ENCODE data around the gene ABTB2.
"Not testable (repeated sequence)": the region's sequence is repeated elsewhere in the genome, so short reads cannot be mapped to it uniquely, and the experiment has no call there.

ABTB2 gene

GRCh38 chr11:34260072-34260575, 97.7 kb downstream of the ABTB2 start:
- DNase-seq = no peak

DNA sequence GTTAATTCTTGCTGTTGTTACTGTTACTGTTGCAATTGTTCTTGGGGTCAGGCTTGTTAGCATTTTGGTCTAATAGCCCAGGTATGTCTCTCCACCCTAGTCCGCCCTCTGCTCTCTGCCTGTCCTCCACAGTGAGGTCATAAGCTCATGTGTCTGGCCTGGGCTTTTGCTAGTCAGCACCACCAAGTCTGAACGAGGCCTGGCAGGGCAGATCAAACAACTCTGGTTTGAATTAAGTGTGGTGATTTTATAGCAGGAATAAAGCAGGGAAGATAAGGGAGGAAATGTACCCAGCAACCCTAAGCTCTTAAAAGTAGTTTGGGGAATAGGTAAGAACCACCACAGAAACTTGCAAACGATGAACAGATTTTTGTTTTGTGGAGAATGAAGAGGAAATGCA, 98.7 kb downstream of the ABTB2 start:
- no peak for DNase-seq

DNA sequence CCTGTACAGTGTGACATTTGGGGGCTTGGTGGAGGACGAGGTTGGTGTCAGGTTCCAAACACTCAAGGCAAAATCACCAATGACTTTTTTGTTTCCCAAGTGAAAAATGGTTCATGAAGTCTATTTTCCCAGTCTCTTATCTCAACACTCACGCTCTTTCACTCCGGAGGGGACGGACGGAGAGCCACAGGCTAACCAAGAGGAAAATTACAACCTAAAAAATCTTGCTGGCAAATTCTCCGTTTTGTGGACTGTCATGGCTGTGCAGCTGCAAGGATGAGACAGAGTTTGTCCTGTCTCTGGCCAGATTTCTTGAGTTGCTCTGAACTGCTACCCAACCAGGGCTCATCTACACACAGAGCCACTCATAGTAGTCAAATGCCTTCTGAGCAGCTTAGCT, 101.2 kb downstream of the ABTB2 start:
- no peak for DNase-seq

DNA sequence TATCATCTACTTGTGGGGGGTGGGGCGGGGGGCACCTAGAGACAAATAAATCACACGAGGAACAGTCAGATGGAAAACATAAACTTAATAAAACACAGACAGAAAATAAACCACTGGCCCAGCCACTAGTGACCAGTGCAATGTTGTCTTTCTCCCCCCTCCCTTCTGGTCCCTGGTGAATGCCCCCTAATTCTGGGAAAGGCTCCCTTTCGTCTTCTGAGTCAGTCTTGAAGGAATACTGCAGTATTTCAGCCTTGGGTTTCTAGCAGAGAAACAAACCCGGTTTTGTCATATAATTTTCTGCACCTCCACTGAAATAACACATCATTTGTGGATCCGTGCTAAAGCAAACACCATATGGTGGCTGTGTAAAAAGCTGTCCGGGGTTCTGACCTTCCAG, 101.7 kb downstream of the ABTB2 start:
- no peak for DNase-seq

- DNase-seq = no peak
These were observed 102.7 kb downstream of the ABTB2 start for GRCh38 chr11:34255101-34255500.

- no peak for DNase-seq
These were observed 103.8 kb downstream of the ABTB2 start for GRCh38 chr11:34254011-34254410.

GRCh38 chr11:34252651-34253050, 105.2 kb downstream of the ABTB2 start:
- DNase-seq = no peak

- DNase-seq = no peak
These were observed 105.8 kb downstream of the ABTB2 start for GRCh38 chr11:34252015-34252414.

- DNase-seq = no peak
These were observed 106.2 kb downstream of the ABTB2 start for GRCh38 chr11:34251589-34251980.

GRCh38 chr11:34250732-34251588, 106.8 kb downstream of the ABTB2 start:
- DNase-seq = peak; percentile 58

GRCh38 chr11:34250211-34250610, 107.6 kb downstream of the ABTB2 start:
- DNase-seq = no peak

DNA sequence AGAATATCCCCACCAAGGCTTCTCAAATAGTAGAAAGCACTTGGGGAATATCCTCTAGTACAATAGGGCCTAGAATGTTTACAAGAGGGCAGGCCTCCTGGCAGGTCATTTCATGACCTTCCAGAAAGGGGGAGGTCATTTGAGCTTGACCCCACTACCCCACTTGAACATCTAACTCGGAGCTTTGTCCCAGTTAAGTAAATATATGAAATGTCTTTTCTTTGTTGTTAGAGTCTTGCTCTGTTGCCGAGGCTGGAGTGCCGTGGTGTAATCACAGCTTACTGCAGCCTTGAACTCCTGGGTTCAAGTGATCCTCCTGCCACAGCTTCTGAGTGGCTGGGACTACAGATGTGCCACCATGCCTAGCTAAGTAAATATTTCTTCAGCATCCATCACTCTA, 108.4 kb downstream of the ABTB2 start:
- no peak for DNase-seq

DNA sequence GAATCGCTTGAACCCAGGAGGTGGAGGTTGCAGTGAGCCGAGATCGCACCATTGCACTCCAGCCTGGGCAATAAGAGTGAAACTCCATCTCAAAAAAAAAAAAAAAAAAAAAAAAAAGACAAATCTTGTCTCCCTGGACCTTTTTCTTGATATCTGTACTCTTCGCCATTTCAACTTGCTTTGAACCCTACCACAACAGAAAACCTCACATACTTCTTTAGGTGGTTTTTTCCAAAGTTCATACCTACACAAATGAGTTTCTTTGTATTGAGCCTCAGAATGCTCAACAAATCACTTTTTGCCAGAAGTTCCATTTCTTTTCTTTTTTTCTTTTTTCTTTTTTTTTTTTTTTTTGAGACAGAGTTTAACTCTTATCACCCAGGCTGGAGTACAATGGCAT, 111.3 kb downstream of the ABTB2 start:
- not testable (repeated sequence) for DNase-seq

DNA sequence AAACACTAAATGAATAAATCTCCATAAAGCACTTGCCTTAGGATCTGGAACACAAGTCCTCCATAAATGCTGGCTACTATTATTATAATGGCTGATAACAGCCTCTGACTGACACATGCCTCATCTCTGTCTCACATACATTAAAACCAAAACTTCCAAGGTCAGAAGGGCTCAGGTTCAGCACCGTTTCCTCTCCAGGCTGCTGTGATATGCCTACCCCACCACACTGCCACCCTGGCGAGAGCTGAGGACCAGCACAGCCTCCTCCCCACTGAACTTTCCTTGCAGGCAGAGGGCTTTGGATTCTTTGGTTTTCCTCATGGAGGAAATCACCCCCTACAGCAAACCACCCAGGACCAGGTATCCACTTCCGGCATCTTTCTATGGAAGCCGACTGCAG, 112.8 kb downstream of the ABTB2 start:
- DNase-seq = no peak

- DNase-seq = peak; percentile 31
These were observed 114.0 kb downstream of the ABTB2 start for GRCh38 chr11:34243600-34244464.

GRCh38 chr11:34242037-34242625, 115.7 kb downstream of the ABTB2 start:
- no peak for DNase-seq

- no peak for DNase-seq
These were observed 117.7 kb downstream of the ABTB2 start for GRCh38 chr11:34240150-34240494.

- no peak for DNase-seq
These were observed 118.2 kb downstream of the ABTB2 start for GRCh38 chr11:34239465-34240149.

DNA sequence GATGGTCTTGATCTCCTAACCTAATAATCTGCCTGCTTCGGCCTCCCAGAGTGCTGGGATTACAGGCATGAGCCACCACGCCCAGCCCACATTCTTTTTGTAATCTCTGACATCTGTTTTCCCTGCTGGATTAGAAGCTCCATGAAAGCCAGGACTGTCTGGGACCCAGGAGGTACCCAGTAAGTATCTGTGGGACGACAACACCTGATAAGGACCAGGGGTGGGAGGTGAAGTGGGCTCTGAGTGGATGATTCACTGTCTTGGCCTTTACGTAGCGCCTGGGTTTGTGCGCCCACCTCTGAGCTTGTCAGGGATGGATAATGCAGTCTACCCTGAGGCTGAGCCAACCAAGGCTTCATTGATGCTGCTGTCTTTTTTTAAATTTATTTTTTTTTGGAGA, 118.8 kb downstream of the ABTB2 start:
- DNase-seq = no peak

- DNase-seq = no peak
These were observed 119.3 kb downstream of the ABTB2 start for GRCh38 chr11:34238533-34238932.

DNA sequence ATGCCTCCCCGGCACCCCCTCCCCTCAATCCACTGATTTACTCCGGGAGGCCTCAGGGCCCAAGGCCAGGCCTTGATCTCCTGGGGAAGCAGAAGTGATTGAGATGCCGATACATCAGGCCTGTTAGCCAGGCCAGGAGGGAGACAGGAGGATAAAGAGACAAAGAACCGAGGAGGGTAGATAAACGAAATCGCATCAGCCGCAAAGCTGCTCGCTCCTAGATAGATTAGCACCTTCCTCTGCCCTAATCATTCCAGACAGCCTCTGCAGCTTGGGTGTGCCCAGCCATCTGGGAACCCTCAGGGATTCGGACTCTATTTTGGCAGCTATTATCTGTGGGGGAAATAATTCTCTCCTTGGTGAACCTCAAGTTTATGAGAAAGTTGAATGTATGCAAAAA, 121.2 kb downstream of the ABTB2 start:
- no peak for DNase-seq

GRCh38 chr11:34235591-34236071, 122.2 kb downstream of the ABTB2 start:
- no peak for DNase-seq

- DNase-seq = no peak
These were observed 122.6 kb downstream of the ABTB2 start for GRCh38 chr11:34235189-34235588.

Data from stimulated activated naive CD4-positive, alpha-beta T cell treated with Interleukin-2 at 50 U/mL for 16 hours (primary cell).